Type B pancreatic cell (in vitro differentiated cells): Measurements from ENCODE around the gene RAD9B. TPM values are rescaled to one million over a fixed set of nuclear protein-coding genes. Genes with fewer than 3 reads are reported as not detected.

Experiments
- DNase-seq: peaks from one replicate; pipeline ENCODE4 v3.0.0; 2021; ENCODE audit warnings: mixed read lengths; ENCODE audit not compliant: unreplicated experiment; ENCODE audit errors: extremely low spot score
- H3K27ac Mint-ChIP-seq: 2 replicates; pipeline ENCODE4 v1.8.0; 2021; ENCODE audit warnings: mild to moderate bottlenecking, mixed read lengths
- H3K27me3 Mint-ChIP-seq: 2 replicates; pipeline ENCODE4 v1.8.0; 2021; ENCODE audit warnings: mixed read lengths
- H3K36me3 Mint-ChIP-seq: 2 replicates; pipeline ENCODE4 v1.8.0; 2021; ENCODE audit warnings: mixed read lengths
- H3K4me1 Mint-ChIP-seq: one replicate; pipeline ENCODE4 v1.8.0; 2021; ENCODE audit warnings: mixed read lengths; ENCODE audit not compliant: unreplicated experiment
- H3K4me3 Mint-ChIP-seq: 2 replicates; pipeline ENCODE4 v1.8.0; 2021; ENCODE audit warnings: mild to moderate bottlenecking, mixed read lengths
- H3K9me3 Mint-ChIP-seq: 2 replicates; pipeline ENCODE4 v1.8.0; 2021; ENCODE audit warnings: mixed read lengths
- total RNA-seq: library from RNA; stranded (reverse); gene quantifications from 2 replicates; pipeline ENCODE4 v1.2.1, GENCODE V29; 2021; ENCODE audit warnings: low replicate concordance
- TF ChIP-seq, protein P1 (sequence below): fragments of 200-600 bp; sonication (generic); conservative IDR thresholded peaks from 2 replicates; pipeline ENCODE4 v1.5.0; 2021; ENCODE audit warnings: antibody characterized with exemption, mild to moderate bottlenecking

RAD9B gene
- total RNA-seq, 1 donor from 2014 or later, result 0.46 TPM

DNA sequence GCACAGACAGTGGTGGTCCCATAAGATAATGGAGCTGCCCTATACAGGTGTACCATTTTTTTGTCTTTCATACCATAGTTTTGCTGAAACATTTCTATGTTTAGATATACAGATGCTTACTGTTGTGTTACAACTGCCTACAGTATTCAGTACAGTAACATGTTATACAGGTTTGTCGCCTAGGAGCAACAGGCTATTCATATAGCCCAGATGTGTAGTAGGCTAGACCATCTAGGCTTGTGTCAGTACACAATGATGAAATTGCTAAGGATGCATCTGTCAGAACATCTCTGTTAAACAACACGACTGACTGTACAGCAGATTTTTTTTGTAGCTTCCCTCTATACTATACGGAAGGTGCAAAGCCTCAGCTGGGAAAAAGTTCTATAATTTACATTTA, 30.5 kb downstream of the RAD9B start:
- Mint-ChIP-seq H3K4me1 (no peaks in the 10 kb centered on the region), H3K27ac (no peak overlapping the region), H3K36me3 (peaks cover 10% of the 10 kb centered on the region), H3K27me3 (no peaks in the 10 kb centered on the region), H3K4me3 (no peak overlapping the region), H3K9me3 (no peaks in the 10 kb centered on the region)
- DNase-seq, result no peak
- TF ChIP-seq, protein P1, sequence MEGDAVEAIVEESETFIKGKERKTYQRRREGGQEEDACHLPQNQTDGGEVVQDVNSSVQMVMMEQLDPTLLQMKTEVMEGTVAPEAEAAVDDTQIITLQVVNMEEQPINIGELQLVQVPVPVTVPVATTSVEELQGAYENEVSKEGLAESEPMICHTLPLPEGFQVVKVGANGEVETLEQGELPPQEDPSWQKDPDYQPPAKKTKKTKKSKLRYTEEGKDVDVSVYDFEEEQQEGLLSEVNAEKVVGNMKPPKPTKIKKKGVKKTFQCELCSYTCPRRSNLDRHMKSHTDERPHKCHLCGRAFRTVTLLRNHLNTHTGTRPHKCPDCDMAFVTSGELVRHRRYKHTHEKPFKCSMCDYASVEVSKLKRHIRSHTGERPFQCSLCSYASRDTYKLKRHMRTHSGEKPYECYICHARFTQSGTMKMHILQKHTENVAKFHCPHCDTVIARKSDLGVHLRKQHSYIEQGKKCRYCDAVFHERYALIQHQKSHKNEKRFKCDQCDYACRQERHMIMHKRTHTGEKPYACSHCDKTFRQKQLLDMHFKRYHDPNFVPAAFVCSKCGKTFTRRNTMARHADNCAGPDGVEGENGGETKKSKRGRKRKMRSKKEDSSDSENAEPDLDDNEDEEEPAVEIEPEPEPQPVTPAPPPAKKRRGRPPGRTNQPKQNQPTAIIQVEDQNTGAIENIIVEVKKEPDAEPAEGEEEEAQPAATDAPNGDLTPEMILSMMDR, result no peak

DNA sequence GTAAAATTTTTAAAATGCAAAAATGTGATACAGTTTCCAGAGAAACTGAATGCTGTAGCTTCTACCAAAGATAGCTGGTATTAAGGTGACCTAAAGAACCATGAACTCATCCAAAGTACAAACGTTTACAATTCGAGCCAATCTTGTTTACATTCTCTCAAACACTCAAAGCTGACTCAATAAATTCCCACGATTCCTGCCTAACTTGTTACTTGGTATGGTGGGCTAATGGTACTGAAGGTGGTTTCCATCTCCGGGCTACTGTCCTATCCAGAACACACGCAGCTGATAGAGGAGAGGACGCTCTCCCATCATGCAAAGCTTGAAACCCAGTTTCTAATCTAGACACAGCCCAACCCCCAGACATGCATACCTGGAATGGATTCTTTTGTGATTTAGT, 31.5 kb downstream of the RAD9B start:
- Mint-ChIP-seq H3K36me3 (peaks cover 14% of the 10 kb centered on the region), H3K27me3 (no peaks in the 10 kb centered on the region), H3K9me3 (no peaks in the 10 kb centered on the region), H3K4me1 (no peaks in the 10 kb centered on the region), H3K4me3 (no peak overlapping the region), H3K27ac (peak overlapping the region; percentile 16)
- DNase-seq, result no peak
- TF ChIP-seq, protein P1, result no peak

DNA sequence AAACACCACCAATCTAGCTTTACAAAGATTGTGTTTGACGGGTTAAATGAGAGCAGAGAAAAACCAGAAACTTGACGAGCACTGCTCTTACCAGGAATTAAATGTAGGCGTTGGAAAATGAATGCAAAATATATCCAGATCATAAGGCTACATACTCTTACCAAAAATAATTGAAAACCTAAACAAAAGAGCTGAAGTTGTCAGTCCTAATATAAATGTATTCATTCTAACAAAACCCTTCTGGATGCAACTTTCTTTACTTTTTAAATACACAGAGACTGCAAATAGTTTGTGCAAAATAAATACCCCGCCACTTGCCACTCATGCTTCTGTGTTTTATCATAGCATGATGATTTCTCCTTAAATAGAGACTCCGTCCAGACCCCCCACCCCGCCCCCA, 32.7 kb downstream of the RAD9B start:
- Mint-ChIP-seq H3K4me1 (no peaks in the 10 kb centered on the region), H3K9me3 (no peaks in the 10 kb centered on the region), H3K36me3 (peaks cover 22% of the 10 kb centered on the region), H3K27me3 (no peaks in the 10 kb centered on the region), H3K27ac (no peak overlapping the region), H3K4me3 (no peak overlapping the region)
- TF ChIP-seq, protein P1, result no peak
- DNase-seq, result no peak

DNA sequence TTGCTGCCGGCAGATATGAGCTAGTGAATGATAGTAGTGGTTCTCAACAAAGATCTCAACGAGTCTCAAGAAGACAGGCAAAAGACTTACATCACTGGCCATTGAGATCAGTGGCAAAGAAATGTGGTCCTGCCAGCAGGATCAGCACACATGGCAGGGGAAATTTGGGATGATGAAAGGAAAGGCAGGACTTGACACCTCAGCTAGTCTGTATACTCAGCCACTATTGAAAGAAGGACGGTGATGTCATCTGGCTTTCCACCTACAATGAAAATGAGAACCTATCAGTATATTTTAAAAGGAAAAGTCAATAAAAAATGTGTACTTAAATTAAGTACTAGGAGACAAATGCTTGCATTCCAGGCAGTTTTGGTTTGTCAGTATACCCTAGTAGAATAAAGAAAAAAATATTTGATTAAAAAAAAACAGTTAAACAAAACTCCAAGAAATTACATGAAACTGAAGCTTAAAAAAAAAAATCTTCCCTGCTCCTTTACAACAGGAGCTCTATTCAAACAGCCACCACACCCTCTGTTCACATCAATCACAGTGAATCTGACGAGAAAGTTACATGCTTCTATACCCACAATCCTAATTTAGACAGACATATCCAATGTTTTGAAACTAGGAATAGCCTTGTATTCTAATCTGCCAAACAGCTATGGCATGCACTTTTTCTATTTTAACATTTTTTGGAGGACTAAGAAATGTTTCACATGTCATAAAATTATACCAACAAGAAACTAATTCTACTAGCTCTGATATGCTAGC, 34.9 kb downstream of the RAD9B start:
- H3K36me3 Mint-ChIP-seq, result peaks cover 20% of the 10 kb centered on the region
- TF ChIP-seq, protein P1, result no peak
- no peaks in the 10 kb centered on the region for H3K9me3 Mint-ChIP-seq
- peak overlapping the region; percentile 67 for H3K27ac Mint-ChIP-seq
- no peaks in the 10 kb centered on the region for H3K27me3 Mint-ChIP-seq
- no peak for DNase-seq
- no peaks in the 10 kb centered on the region for H3K4me1 Mint-ChIP-seq
- H3K4me3 Mint-ChIP-seq, result no peak overlapping the region

DNA sequence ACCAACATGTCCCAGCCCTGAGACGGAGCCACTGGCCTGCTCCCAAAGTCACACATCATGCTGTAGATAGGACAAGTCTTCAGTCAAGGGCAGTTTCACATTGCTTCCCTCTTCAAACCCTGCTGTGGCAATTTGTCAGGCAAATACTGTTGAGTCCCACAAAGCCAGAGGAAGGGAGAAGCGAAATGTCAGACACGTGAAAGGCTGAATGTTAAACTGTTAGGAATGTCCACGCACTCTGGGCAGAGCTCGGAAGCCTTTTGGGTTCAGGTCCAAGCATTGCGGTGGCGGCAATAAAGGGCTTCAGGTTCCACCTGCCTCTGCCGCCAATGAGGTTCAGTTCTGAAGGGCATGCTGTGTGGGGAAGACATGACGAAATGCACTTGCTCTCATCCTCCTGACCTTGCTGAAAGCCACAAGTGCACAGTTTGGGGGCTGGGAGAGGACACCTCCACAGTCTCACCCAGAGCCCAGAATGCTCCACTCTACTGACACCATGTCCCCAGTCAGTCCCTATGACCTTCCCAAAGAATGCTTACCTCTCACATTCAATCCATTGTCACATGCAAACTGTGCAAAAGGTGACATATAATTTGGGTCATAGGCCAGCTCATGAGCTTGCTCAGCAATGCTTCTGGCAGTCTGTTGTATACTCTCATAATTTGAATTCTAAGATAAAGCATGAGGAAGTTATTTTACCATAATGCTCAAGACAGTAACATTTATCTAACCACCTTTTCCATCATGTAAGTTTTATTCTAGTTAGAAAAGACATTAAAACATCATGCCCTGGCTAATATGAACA, 35.7 kb downstream of the RAD9B start:
- TF ChIP-seq, protein P1, result no peak
- H3K36me3 Mint-ChIP-seq, result peaks cover 22% of the 10 kb centered on the region
- H3K27ac Mint-ChIP-seq, result peak overlapping the region; percentile 67
- no peak for DNase-seq
- H3K4me1 Mint-ChIP-seq, result no peaks in the 10 kb centered on the region
- H3K27me3 Mint-ChIP-seq, result no peaks in the 10 kb centered on the region
- no peaks in the 10 kb centered on the region for H3K9me3 Mint-ChIP-seq
- H3K4me3 Mint-ChIP-seq, result no peak overlapping the region
